HK-2 (cell line): ENCODE data around the gene TUBB4A.

Experiments used
- DNase-seq: peaks from one replicate; pipeline ENCODE4 v3.0.0-alpha.2; 2018; ENCODE audit not compliant: unreplicated experiment

TUBB4A gene

DNA sequence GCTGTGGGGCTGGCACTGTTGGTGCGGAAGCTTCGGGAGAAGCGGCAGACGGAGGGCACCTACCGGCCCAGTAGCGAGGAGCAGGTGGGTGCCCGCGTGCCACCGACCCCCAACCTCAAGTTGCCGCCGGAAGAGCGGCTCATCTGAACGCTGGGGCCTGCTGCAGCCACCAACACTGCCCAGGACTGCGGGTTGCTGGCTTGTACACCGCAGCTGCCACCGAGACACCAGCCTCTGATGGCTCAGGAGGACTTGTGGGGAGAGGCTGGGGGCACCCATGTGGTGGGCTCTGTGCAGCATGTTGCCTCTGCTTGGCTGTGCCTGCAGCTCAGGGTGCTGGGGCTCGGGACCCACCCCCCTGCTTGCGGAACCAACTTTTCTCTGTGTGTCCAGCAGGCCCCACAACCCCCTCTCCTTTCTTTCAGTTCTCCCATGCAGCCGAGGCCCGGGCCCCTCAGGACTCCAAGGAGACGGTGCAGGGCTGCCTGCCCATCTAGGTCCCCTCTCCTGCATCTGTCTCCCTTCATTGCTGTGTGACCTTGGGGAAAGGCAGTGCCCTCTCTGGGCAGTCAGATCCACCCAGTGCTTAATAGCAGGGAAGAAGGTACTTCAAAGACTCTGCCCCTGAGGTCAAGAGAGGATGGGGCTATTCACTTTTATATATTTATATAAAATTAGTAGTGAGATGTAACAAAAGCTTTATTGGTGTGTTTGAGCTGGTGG is 35.4 kb downstream of the TUBB4A start:
- no peak for DNase-seq

- DNase-seq, result no peak
Observed at GRCh38 chr19:6465663-6466062, 36.4 kb downstream of the TUBB4A start.

- DNase-seq, result peak; percentile 36
Observed at GRCh38 chr19:6465006-6465405, 37.1 kb downstream of the TUBB4A start.

- peak; percentile 77 for DNase-seq
Observed at GRCh38 chr19:6464070-6464873, 37.8 kb downstream of the TUBB4A start, which contains the start of gene CRB3. Gene CRB3 (plus strand): TSS chr19:6464271. CDS start chr19:6464702, 431 bp downstream.

DNA sequence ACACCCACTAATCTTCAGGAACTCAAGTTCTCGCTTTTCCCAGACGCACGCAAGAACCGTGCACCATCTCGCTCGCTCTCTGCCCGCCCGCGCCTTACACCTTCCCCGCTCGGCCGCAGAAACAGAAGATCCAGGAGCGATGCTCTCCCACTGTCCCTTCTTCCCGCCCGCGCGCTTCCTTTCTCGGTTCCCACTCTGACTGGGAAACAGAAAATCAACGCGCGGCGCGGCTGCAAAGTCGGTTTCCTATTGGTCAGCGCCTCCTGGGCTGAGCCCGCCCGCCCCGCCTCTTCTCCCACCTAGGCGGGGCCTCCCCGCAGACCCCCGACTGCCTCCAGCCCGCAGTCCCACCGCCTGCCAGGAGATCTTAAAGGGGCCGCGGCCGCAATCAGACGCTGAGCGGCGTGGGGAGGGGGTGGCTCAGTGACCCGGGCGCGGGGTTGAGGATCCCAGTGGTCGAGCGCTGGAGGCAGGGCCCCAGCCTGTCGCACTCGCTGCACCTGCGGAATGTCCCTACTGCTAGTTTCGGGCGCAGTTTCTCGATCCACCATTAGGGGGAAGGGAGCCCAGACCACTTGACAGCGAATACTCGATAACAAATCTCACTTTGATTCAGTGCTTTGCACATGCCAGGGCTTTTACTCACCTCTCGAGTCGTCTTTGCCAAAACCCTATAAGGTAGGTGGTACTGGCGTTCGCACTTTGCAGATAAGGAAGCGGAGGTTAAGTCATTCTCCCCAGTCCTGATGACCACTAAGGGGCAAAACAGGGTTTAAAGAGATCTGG is 41.8 kb downstream of the TUBB4A start:
- peak; percentile 97 for DNase-seq

DNA sequence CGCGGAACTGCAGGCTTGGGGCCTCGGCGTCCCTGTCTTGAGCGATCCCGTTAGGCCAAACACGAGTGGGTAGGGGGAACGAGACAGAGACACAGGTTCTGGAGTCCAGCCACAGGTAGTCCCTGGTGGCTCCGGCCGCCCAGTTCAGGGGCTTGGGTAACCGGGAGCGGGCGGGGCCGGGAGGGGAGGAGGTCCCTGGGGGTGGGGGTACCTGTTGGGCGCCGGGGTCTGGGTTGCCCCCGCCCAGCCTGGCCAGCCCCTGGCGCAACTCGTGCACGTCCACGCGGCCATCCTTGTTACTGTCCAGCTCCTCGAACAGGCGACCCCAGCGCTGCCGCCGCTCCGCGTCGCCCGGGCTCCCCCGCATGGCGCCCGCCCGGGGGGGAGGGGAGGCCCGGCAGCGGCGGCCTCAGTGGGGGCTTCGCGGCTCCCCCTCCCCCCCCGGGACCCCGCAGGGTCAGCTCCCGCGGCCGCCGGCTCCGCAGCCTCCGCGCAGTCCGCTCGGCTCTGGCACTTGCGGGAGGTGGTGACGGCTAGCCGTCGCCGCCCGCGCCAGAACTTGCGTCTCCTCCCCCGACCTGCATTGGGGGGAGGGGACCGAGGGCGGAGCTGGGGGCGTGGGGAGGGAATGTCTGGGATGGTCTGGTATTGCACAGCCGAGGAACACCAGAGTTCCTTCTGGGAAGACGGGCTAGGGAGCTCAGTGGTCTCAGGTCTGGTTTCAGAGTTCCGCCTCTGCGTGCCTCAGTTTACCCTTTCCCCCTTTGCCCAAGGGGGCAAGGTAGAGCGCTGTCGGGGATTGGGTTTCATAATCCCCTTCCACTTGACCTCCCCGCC is 42.6 kb downstream of the TUBB4A start, which contains the start of gene SLC25A23:
SLC25A23 (minus strand) TSS at position 531 of the 837 bp plus-strand sequence; CDS start at position 367, 164 bp downstream.
- peak; percentile 72 for DNase-seq

- DNase-seq, result no peak
Observed at GRCh38 chr19:6458695-6459261, 43.3 kb downstream of the TUBB4A start.

GRCh38 chr19:6457958-6458694 is 44.0 kb downstream of the TUBB4A start:
- DNase-seq, result no peak

DNA sequence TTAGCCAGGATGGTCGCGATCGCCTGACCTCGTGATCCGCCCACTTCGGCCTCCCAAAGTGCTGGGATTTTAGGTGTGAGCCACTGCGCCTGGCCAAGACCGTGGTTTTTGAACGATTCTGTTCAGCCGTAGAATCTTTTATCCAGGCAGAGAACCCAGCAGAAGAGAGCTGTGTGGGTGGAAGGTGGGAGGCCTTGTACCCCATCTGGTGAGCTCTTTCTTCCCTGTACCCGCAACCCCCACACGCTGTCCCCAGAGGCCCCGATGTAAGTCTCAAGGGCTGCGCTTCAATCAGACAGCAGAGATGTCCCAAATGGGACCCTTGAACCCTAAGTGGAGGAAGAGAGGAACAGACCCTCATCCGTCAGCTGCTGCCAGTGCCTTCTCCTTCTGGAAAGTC is 46.2 kb downstream of the TUBB4A start:
- no peak for DNase-seq

DNA sequence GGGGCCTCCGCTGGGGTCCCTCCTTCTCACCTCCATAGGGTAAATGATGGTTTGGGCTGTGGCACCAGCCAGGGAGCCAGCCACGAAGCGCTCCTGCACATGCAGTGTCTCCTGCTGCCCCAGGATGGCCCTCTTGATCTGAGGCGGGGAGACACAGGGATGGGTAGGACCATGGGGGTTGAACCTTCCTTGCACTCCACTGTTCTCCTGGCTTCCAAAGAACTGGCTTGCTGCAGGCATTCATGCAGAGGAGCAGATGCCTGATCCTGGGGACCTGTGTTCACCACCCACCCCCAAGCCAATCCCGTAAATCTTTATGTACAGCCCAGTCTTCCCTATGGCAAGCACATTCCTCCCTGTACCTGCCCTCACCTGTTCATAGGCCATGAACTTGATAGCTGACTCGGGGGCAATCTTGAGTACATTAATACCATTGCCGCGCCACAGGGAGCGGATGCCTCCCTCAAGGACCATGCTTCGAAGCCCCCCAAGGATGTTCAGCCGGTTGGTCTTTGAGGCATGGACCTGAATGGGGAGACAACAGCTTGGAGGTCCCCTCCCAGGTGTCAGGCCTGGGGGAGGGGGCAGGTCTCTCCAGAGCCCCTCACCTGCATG is 48.1 kb downstream of the TUBB4A start:
- no peak for DNase-seq

DNA sequence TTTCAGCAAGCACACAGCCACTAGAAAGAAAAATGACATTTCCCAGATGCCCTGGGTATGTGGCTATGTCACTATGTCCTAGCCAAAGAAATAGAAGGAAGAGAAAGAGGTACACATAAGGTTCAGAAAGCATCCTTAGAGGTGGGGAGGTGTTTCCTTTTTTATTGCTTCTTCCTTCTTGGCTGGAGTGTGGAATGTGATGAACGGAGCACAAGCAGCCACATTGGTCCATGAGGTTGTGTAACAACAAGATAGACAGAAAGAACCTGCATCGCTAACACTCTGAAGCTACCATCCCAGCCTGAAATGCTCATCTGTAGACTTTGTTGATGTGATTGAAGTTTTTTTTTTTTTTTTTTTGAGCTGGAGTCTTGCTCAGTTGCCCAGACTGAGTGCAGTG is 49.2 kb downstream of the TUBB4A start:
- DNase-seq, result no peak

GRCh38 chr19:6452223-6452614 is 49.9 kb downstream of the TUBB4A start:
- DNase-seq, result no peak

DNA sequence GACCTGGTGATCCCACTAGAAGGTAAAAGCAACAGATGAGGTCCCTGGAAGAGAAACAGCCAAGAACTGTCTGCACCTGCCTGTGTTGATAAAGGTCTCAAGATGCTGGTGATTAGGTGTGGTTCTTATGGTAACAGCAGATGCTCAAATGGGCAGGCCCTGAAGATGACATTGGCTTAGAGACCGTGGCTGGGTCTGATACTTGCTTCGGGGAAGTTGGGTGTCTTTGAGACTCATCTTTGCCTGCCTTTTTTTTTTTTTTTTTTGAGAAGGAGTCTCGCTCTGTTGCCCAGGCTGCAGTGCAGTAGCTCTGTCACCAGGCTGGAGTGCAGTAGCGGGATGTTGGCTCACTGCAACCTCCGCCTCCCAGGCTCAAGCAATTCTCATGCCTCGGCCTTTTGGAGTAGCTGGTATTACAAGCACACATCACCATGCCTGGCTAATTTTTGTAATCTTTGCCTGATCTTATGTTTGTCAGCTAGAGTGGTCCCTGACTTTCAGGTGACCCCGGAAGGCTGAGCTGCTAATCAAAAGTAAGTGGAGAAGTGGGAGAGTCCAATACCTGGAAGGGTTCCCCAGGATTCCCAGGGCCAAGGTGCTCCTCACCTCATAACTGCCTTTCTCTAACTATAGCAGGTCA is 50.4 kb downstream of the TUBB4A start:
- no peak for DNase-seq

DNA sequence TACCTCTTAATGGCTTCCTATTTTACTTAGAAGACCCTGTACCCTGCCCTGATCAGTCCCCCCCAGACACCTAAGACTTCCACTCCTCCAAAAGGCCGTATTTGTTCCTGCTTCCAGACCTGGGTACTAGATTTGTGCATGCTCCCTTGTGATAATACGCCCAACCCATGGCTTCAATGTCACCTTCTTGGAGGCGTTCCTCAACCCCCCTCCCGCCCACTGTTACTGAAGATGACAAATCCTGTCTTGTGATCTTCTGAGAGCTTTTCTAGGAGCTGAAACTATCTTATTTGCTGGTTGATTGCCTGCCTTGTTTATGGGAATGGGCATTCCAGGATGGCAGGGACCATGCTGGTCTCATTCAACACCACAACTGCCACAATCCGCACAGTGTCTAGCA is 51.9 kb downstream of the TUBB4A start:
- DNase-seq, result no peak

GRCh38 chr19:6448045-6448444 is 54.1 kb downstream of the TUBB4A start:
- no peak for DNase-seq

DNA sequence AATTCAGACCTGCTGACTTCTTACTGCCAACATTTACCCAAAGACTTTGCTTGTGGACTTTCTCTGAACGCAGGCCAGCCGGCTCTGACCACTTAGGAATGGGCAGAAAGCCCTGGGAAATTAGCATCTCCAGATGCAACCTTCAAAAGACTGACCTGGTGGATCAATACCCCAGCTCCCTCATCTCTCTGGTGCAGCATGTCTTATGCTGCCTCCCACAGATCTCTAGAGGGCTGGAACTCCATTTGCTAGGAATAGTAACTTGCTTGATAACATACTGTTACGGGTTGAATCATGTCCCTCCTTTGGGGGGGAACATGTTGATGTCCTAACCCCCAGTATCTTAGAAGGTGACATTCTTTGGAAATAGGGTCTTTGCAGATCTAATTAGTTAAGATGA is 55.7 kb downstream of the TUBB4A start:
- no peak for DNase-seq
